ENCODE measurements around the gene FBXL15. TPM values are rescaled to one million over a fixed set of nuclear protein-coding genes. Genes with fewer than 3 reads are reported as not detected.

FBXL15 gene, protein sequence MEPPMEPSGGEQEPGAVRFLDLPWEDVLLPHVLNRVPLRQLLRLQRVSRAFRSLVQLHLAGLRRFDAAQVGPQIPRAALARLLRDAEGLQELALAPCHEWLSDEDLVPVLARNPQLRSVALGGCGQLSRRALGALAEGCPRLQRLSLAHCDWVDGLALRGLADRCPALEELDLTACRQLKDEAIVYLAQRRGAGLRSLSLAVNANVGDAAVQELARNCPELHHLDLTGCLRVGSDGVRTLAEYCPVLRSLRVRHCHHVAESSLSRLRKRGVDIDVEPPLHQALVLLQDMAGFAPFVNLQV
- total RNA-seq, result 11.4 and 17.8 TPM in 2 replicates

DNA sequence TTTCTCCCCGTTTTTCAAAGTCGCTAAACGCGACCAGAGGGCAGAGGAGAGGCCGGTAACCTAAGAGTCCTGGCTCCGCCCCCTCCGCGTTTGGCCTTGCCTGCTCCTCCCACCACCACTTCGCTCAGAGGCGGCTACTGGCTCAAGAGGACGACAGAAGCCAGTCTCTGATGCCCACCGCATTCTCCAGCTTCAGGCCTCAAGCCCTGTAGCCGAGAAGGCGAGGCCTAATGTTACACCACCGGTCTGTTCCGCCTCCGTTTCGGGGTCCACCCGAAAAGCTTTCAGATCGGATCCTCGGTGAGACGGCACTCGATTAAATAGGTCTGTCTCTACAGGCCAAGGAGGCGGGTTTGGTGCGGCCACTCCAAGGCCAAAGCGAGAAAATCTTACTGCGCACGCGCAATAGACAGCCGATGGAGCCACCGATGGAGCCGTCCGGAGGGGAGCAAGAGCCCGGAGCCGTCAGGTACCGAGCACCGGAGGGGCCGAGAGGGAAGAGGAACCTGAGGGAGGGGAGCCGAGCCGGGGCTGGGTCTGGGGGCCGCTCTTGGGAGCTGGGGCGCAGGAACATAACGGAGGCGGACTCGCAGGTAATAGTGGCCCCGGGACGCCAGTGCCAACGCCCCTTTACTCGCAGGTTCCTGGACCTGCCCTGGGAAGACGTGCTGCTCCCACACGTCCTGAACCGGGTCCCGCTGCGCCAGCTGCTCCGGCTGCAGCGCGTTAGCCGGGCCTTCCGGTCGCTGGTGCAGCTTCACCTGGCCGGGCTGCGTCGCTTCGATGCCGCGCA, at the start of gene FBXL15:
FBXL15 (plus strand) TSS at position 123 of the 793 bp plus-strand sequence; CDS start at position 417, 294 bp downstream.

DNA sequence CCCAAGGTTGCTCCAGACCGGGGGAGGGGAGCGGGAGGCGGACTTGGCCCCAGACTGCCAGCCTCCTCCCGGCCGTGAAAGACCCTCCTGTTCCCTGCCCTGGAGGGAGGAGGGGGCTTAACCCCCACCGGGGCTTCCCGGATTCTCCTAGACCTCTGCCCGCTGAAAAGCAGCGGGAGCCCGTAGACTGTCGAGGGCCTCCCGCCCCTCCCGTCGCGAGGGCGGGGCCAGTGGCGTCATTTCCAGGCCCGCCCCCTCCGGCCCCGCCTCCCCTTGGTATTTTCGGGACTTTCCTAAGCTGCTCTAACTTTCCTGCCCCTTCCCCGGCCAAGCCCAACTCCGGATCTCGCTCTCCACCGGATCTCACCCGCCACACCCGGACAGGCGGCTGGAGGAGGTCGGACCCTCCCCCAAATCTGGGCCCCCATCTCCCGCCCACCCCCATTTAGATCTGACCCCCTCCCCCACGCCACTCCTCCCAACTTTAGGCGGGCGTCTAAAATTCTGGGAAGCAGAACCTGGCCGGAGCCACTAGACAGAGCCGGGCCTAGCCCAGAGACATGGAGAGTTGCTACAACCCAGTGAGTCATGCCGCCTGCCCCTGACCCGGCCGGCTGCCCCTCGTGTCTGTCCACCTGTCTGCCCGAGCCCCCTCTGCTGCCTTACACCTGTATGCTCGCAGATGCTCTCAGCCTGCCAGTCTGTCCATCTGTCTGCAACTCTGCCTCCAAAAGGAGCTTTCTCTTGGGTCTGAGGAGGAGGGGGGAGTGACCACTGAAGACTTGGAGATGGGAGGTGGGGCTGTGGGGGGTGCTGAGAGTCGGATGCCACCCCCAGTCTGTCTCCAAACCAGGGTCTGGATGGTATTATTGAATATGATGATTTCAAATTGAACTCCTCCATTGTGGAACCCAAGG, 25.0 kb upstream of the FBXL15 start, which contains the start of gene NFKB2:
NFKB2 (plus strand) TSS at position 306 of the 917 bp plus-strand sequence; CDS start at position 561, 255 bp downstream.

DNA sequence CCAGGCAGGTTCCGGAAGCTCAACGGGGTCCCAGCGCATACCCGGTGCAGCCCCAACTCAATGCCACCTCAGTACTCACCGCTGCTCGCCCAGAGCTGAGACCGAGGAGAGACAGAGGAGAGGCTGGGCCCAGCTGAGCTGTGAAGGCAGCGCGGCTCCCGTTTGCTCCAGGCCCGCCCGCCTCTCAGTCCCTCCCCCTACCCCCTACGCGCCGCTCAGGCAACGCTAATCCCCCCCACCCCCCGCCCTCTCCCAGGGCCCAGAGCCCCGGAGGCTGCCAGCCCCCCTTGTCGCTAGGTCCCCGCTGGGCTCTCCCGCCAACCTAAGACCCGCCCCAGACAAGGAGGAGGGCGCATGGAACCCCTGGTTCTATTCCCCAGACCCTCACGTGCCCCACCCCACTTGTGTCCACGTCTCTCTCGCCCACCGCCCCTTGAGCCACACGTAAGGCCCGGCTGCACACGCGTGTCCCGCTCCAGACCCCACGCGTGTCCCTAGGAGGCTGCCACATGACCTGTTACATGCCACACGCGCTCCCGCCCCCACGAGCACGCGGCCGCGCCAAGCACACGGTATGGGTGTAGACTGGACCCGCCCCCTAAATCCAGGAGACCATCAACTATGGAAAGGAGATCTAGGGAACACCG, 1.9 kb upstream of the FBXL15 start, which contains the start of gene PSD:
PSD (minus strand) TSS at position 164 of the 647 bp plus-strand sequence. CDS start 1,747 bp downstream, outside the sequence.

DNA sequence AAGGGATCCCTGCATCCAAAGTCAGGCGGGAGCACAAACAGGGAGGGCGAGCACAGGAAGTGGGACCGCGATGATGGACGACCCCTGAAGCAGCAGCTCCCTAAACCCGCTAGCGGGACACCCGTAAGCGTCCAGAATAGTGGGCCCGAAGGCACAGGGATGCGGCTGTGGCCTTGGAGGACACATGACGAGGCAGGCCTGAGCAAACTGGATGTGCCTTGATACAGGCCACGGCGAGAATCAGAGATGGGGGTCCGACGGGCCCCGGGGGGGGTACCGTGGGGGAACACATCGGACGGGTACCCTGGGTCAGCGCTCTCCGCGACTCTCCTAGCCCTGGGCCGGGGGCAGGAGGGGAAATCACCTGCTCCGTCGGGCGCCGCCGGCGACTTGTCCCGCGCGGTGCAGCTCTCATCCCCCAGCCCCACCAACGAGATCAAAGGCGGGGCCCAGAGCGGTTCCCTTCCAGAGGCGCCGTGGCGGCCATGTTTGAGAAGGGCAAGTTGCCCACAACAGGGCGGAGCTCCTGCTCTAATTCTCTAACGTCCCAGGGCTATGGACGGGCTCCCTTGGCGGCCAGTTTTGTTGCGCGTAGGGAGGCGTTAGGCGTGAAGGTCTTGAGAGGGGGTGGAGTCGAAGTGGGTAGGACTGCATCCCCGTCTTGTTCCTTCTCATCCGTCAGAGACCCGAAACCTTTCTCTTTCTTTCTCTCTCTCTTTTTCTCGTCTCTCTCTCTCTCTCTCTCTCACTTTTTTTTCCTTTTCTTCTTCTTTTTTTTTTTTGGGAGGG, 11.7 kb downstream of the FBXL15 start, which contains the start of gene CUEDC2:
CUEDC2 (minus strand) TSS at position 413 of the 789 bp plus-strand sequence. CDS start 7,386 bp downstream, outside the sequence.

DNA sequence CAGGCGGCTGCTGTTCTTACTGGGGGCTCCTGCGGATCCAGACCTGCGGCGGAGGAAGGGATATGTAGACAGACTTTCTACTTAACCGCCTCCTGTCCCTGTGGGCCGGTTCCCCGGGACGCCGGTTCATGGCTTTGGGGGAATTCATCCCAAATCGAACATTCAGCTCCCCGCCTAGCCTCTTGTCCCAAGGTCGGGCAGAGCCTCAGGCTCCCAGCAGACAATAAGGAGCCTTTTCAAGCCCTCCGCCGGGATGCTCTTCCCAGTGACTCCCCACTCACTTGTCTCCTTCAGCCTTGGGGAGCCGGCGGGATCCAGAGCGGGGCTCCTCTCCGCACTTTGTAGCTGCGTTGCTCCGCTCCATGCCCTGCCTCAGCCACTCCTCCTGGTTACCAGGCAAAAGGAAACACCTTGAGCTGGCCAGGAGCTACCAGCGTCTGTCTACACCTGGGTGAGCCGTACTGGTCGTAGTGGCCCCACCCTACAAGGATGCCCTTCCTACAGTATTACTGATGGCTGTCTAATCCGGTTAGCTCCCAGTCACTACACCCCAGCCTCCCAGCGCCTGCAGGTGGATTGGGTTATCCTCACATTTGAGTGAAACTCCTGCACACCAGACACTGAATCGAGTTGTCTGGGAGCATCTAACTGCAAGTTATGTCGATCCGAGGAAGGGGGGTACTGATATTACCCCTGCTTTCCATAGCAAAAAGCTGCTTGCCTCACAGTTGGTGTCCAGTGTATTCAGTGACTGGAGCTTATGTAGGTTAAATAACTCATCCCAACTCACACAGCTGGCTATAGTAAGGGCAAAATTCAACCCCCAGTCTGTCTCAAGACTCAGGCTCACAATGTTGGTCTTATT, 30.7 kb downstream of the FBXL15 start, which contains the start of gene C10orf95:
C10orf95 (minus strand) TSS at position 439 of the 865 bp plus-strand sequence. CDS start 450 bp downstream, outside the sequence.

Other genes starting within 250 kb of the FBXL15 start
- gene ELOVL3, start 194.5 kb upstream of the FBXL15 start, total RNA-seq, result 0.68 and 1.2 TPM in 2 replicates
- 0.17 and 1.5 TPM in 2 replicates for gene PITX3, start 179.3 kb upstream of the FBXL15 start, total RNA-seq
- gene GBF1, start 175.3 kb upstream of the FBXL15 start, total RNA-seq, result 36.1 and 43.4 TPM in 2 replicates
- gene NFKB2, start 25.1 kb upstream of the FBXL15 start, total RNA-seq, result 12.8 and 17.5 TPM in 2 replicates
- gene PSD, start 2.1 kb upstream of the FBXL15 start, total RNA-seq, result 6.4 and 12.1 TPM in 2 replicates
- gene CUEDC2, start 11.7 kb downstream of the FBXL15 start, total RNA-seq, result 81.8 and 83.4 TPM in 2 replicates
- gene C10orf95, start 30.7 kb downstream of the FBXL15 start, total RNA-seq, result not detected in 2 replicates
- 68.0 and 114 TPM in 2 replicates for gene ACTR1A, start 81.9 kb downstream of the FBXL15 start, total RNA-seq
- gene SUFU, start 83.1 kb downstream of the FBXL15 start, total RNA-seq, result 8.2 and 9.0 TPM in 2 replicates
- gene TRIM8, start 223.6 kb downstream of the FBXL15 start, total RNA-seq, result 96.6 and 109 TPM in 2 replicates

Data from pericardium fibroblast (primary cell).